Uterus (tissue), 2 donors: ENCODE data around the gene PRR35.

Source experiments
- POLR2A ChIP-seq, 2 donors: fragments of 450-650 bp; IDR thresholded peaks; one replicate each; pipeline ENCODE4 v1.6.1; 2016; ENCODE audit warnings: antibody characterized with exemption in 2 of 2, mild to moderate bottlenecking in 1 of 2, moderate library complexity in 1 of 2
- TF ChIP-seq, protein P1 (sequence below), 4 experiments: fragments of 200-600 bp in 2 of 4; fragments of 450-650 bp in 2 of 4; sonication (generic) in 2 of 4; IDR thresholded peaks; one replicate each; pipeline ENCODE4 v1.5.1; 2016 to 2019; ENCODE audit warnings: antibody characterized with exemption in 4 of 4, mild to moderate bottlenecking in 2 of 4, moderate library complexity in 1 of 4

DNA sequence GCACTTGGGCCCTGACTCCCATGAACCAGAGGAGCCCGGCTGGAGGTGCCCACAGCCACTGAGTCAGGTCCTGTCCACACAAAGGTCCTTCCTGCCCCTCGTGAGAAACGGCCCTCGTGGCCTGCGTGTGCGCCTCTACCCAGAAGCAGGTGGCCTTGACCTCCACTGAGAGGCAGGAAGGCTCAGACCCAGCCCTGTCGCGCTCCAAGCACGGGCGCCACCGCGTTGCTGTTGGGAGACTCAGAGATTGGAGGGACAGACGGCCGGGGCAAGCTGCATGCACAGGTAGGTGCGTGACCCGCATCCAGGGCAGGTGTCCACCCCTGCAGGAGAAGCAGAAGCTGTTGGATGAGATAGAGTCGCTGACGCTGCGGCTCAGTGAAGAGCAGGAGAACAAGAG, 40.8 kb upstream of the PRR35 start:
- TF ChIP-seq, protein P1, sequence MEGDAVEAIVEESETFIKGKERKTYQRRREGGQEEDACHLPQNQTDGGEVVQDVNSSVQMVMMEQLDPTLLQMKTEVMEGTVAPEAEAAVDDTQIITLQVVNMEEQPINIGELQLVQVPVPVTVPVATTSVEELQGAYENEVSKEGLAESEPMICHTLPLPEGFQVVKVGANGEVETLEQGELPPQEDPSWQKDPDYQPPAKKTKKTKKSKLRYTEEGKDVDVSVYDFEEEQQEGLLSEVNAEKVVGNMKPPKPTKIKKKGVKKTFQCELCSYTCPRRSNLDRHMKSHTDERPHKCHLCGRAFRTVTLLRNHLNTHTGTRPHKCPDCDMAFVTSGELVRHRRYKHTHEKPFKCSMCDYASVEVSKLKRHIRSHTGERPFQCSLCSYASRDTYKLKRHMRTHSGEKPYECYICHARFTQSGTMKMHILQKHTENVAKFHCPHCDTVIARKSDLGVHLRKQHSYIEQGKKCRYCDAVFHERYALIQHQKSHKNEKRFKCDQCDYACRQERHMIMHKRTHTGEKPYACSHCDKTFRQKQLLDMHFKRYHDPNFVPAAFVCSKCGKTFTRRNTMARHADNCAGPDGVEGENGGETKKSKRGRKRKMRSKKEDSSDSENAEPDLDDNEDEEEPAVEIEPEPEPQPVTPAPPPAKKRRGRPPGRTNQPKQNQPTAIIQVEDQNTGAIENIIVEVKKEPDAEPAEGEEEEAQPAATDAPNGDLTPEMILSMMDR (IDR thresholded peaks at IDR 0.05): no peak
- TF ChIP-seq POLR2A (IDR thresholded peaks at IDR 0.05): no peak
